ACC112 (cell line): ENCODE results near the gene GPHA2.

Source experiments
- H2AFZ ChIP-seq: fragments of 200-600 bp; sonication (generic); one replicate; pipeline ENCODE4 v1.6.0; 2017; ENCODE audit warnings: antibody characterized with exemption, low read length; ENCODE audit not compliant: unreplicated experiment
- H3K27ac ChIP-seq: fragments of 200-600 bp; sonication (generic); 2 replicates; pipeline ENCODE4 v1.5.1; 2014; ENCODE audit warnings: low read depth, mild to moderate bottlenecking, antibody characterized with exemption, low read length, moderate library complexity
- H3K27me3 ChIP-seq: fragments of 200-600 bp; sonication (generic); 2 replicates; pipeline ENCODE4 v1.6.1; 2014; ENCODE audit warnings: mild to moderate bottlenecking, antibody characterized with exemption, low read length, moderate library complexity, mixed read lengths; ENCODE audit not compliant: insufficient read depth
- H3K36me3 ChIP-seq: fragments of 200-600 bp; sonication (generic); 2 replicates; pipeline ENCODE4 v1.6.1; 2016; ENCODE audit warnings: mild to moderate bottlenecking, antibody characterized with exemption, low read length, moderate library complexity, mixed read lengths; ENCODE audit not compliant: insufficient read depth
- H3K4me1 ChIP-seq: fragments of 200-600 bp; sonication (generic); one replicate; pipeline ENCODE4 v1.6.1; 2016; ENCODE audit warnings: low read length, mixed read lengths; ENCODE audit not compliant: insufficient read depth, unreplicated experiment, control insufficient read depth
- H3K4me3 ChIP-seq: fragments of 200-600 bp; sonication (generic); 2 replicates; pipeline ENCODE4 v1.5.1; 2014; ENCODE audit warnings: mild to moderate bottlenecking, low read depth, low read length
- H3K79me2 ChIP-seq: fragments of 200-600 bp; sonication (generic); one replicate; pipeline ENCODE4 v1.6.0; 2016; ENCODE audit warnings: low read length; ENCODE audit not compliant: control insufficient read depth, unreplicated experiment, insufficient read depth

The GPHA2 gene

GRCh38 chr11:64910451-64911093, 25.1 kb downstream of the GPHA2 start:
- H3K4me1 ChIP-seq: no peaks in the 10 kb centered on the region
- H3K27me3 ChIP-seq: no peaks in the 10 kb centered on the region
- no peak overlapping the region for H3K27ac ChIP-seq
- H2AFZ ChIP-seq: no peak overlapping the region
- H3K4me3 ChIP-seq: no peak overlapping the region
- H3K36me3 ChIP-seq: no peaks in the 10 kb centered on the region
- H3K79me2 ChIP-seq: peaks cover 3% of the 10 kb centered on the region

DNA sequence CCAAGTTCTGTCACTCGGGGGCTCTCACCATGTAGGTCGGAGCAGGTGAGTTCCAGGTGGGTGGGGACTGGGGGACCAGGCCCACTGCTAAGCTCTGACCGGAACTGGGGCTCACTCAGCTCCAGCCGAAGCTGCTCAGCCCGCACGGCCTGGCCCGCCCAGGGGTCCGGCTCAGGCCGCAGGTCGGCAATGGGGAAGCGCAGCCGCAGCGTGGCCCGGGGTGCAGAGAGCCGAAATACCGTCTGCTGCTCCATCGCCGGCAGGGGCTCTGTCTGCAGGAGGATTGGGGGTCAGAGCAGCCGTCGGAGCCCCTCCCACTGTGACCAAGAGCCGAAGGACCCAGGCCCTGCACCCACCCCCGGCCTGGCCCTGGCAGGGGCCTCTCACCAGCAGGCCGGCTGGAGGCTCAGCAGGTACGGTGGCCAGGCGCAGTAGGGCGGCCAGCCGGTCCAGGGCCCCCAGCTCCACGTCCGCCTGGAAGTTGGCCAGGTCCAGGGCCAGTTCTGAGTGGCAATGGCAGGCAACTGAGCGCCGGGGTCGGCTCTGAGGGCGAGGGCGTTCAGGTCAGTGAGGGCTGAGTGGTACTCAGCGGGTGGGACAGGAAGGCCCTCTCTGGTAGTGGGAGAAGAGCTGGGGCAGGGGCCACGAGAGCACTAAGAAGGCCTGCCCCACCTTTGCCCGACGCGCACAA, 25.9 kb downstream of the GPHA2 start:
- H3K79me2 ChIP-seq: no peaks in the 10 kb centered on the region
- H3K4me3 ChIP-seq: no peak overlapping the region
- no peaks in the 10 kb centered on the region for H3K36me3 ChIP-seq

GRCh38 chr11:64908766-64909165, 26.9 kb downstream of the GPHA2 start:
- H3K36me3 ChIP-seq: no peaks in the 10 kb centered on the region

More for the DNA sequence above, 25.9 kb downstream of the GPHA2 start:
- H3K27ac ChIP-seq: no peak overlapping the region
- H3K27me3 ChIP-seq: no peaks in the 10 kb centered on the region
- no peaks in the 10 kb centered on the region for H3K4me1 ChIP-seq
- no peak overlapping the region for H2AFZ ChIP-seq

DNA sequence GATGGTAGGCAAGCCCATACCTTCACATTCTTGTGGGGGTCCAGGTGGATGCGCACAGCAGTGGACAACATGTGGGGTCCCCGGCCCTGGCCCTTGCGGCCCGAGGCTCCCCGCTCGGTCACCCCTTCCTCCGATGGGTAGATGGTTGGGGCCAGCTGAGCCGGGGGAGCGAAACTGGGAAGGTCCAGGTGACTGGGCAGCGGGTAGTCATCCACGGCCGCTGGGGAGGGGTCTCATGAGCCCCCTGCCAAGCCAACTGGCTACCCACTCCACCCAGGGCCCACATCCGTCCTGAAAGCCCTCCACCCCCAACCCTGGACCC, 29.4 kb downstream of the GPHA2 start:
- no peaks in the 10 kb centered on the region for H3K27me3 ChIP-seq
- H3K79me2 ChIP-seq: no peaks in the 10 kb centered on the region
- no peaks in the 10 kb centered on the region for H3K4me1 ChIP-seq
- H3K36me3 ChIP-seq: no peaks in the 10 kb centered on the region
- H3K4me3 ChIP-seq: no peak overlapping the region
- H3K27ac ChIP-seq: no peak overlapping the region
- no peak overlapping the region for H2AFZ ChIP-seq

More at GRCh38 chr11:64908766-64909165, 26.9 kb downstream of the GPHA2 start:
- no peaks in the 10 kb centered on the region for H3K79me2 ChIP-seq
- H3K27ac ChIP-seq: no peak overlapping the region
- H3K4me1 ChIP-seq: no peaks in the 10 kb centered on the region
- no peak overlapping the region for H3K4me3 ChIP-seq
- H3K27me3 ChIP-seq: no peaks in the 10 kb centered on the region
- H2AFZ ChIP-seq: no peak overlapping the region

- no peaks in the 10 kb centered on the region for H3K36me3 ChIP-seq
These were observed 30.0 kb downstream of the GPHA2 start for GRCh38 chr11:64905516-64906313.

DNA sequence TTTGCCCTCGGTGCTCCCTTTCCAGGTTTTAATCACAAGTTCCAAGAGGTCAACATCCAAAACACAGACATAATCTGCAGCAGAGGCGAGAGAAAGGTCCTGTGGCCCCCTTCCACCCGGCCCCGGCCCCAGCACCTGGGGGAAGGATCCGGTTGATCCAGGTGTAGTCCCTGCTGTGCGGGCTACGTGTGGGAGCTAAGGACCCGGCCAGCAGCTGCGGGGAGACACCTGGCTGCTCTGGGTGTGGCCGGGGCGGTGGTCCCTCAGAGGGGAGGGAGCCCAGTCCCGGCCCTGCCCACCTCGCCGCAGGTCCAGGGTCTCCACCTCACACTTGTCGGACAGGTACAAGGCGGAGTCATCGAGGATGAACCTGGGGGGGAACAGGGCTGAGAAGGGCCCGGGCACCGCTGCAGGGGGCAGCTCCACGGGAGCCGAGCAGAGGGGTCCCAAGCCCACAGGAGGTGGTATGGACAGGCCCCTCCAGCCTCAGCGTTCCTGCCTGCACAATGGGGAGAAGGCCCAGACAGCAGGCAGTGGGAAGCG, 32.3 kb downstream of the GPHA2 start:
- H2AFZ ChIP-seq: no peak overlapping the region
- no peaks in the 10 kb centered on the region for H3K4me1 ChIP-seq
- no peaks in the 10 kb centered on the region for H3K27me3 ChIP-seq
- no peak overlapping the region for H3K27ac ChIP-seq
- H3K36me3 ChIP-seq: no peaks in the 10 kb centered on the region
- no peaks in the 10 kb centered on the region for H3K79me2 ChIP-seq
- no peak overlapping the region for H3K4me3 ChIP-seq

More at GRCh38 chr11:64905516-64906313, 30.0 kb downstream of the GPHA2 start:
- H3K4me3 ChIP-seq: no peak overlapping the region
- no peaks in the 10 kb centered on the region for H3K79me2 ChIP-seq
- no peaks in the 10 kb centered on the region for H3K27me3 ChIP-seq
- H3K27ac ChIP-seq: no peak overlapping the region
- no peaks in the 10 kb centered on the region for H3K4me1 ChIP-seq
- no peak overlapping the region for H2AFZ ChIP-seq

DNA sequence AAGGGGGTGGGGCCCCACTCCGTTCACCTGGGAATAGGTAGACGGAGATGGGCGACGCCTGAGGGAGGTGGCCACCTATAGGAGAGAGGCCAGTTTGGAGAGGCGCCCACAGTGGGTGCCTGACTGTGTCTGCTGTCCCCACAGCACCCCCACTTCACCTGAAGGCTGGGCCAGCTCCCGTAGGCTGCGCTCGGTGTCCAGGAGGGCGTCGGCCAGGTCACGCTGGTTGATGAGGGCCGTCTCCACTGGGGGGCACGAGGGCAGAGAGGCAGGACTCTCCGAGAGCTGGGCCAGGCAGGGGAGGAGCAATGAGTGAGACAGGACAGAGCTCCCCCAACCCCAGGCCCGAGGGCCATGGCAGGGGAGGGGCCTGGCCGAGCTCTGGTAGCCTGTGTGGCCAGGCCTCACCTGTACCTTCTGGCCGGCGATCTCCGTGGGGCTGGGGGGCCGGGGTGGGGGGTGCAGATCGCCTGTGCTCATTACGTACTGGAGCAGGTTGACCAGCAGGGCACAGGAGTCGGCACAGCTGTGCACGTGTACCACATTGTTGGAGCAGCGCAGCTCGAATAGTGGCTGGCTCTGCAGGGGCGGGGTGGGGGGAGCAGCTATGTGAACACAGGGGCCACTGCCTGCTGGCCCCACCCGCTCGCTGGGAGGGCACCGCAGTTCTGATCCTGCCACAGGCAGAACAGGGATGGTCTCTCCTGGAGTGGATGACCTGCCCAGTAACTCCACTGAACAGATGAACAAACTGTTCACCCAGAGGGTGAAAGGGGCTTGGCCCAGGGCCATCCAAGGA, 33.4 kb downstream of the GPHA2 start:
- Histone ChIP-seq H3K36me3 (no peaks in the 10 kb centered on the region), H3K79me2 (no peaks in the 10 kb centered on the region), H3K27ac (no peak overlapping the region), H3K27me3 (no peaks in the 10 kb centered on the region), H3K4me3 (no peak overlapping the region), H3K4me1 (no peaks in the 10 kb centered on the region), H2AFZ (no peak overlapping the region)

- Histone ChIP-seq H3K36me3 (no peaks in the 10 kb centered on the region), H3K27me3 (no peaks in the 10 kb centered on the region)
These were observed 34.9 kb downstream of the GPHA2 start for GRCh38 chr11:64900774-64901173.

GRCh38 chr11:64900263-64900678, 35.4 kb downstream of the GPHA2 start:
- Histone ChIP-seq H3K79me2 (no peaks in the 10 kb centered on the region), H3K4me1 (no peaks in the 10 kb centered on the region), H3K27ac (no peak overlapping the region), H3K36me3 (no peaks in the 10 kb centered on the region), H3K27me3 (no peaks in the 10 kb centered on the region), H3K4me3 (no peak overlapping the region), H2AFZ (no peak overlapping the region)

More at GRCh38 chr11:64900774-64901173, 34.9 kb downstream of the GPHA2 start:
- H3K4me3 ChIP-seq: no peak overlapping the region
- H3K79me2 ChIP-seq: no peaks in the 10 kb centered on the region
- no peak overlapping the region for H3K27ac ChIP-seq
- no peaks in the 10 kb centered on the region for H3K4me1 ChIP-seq
- no peak overlapping the region for H2AFZ ChIP-seq

DNA sequence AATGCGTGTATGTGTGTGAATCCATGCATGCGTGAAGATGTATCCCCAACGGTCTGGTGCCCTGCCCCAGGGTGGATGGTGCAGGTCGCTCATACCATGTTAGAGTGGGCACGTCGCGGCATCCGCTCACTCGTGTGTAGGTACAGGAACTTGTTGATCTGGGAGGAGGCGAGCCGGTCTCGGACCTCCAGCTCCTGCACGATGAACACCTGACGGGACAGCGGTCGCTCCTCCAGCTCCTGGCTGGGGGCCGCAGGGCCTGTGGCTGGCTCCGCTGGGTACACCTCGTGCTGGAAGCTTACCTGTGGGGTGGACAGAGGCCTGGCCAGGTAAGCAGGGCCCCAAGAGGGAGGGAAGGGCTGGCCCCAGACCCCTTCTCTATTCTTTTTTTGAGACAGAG, 37.2 kb downstream of the GPHA2 start:
- Histone ChIP-seq H3K36me3 (no peaks in the 10 kb centered on the region), H3K4me3 (no peak overlapping the region), H3K4me1 (no peaks in the 10 kb centered on the region), H3K79me2 (no peaks in the 10 kb centered on the region), H2AFZ (no peak overlapping the region), H3K27ac (no peak overlapping the region), H3K27me3 (no peaks in the 10 kb centered on the region)
